Keratinocyte (primary cell): ENCODE data around the gene CNNM2. TPM values are rescaled to one million over a fixed set of nuclear protein-coding genes. Genes with fewer than 3 reads are reported as not detected.

Experiments
- DNase-seq: peaks from one replicate; pipeline ENCODE4 v3.0.0-alpha.2; 2011; ENCODE audit warnings: low read depth, missing footprints, low spot score
- FAIRE-seq: peaks from 2 replicates; lab custom pipeline; 2011; peaks lifted over from hg19 to GRCh38; lab: Jason Lieb, UNC
- H2AFZ ChIP-seq: 2 replicates; pipeline ENCODE4 v1.6.0; 2012; ENCODE audit warnings: low read length, control low read depth, inconsistent platforms; ENCODE audit not compliant: control insufficient read depth
- H3K27ac ChIP-seq: 2 replicates; pipeline ENCODE4 v1.5.1; 2011; ENCODE audit warnings: low read length; ENCODE audit not compliant: control insufficient read depth, insufficient read depth
- H3K27me3 ChIP-seq: 3 replicates; pipeline ENCODE4 v1.6.0; 2011; ENCODE audit warnings: low read length; ENCODE audit not compliant: control insufficient read depth, insufficient read depth; ENCODE audit errors: extremely low read depth
- H3K36me3 ChIP-seq, 2 experiments: 2 replicates in 1 of 2; 3 replicates in 1 of 2; pipeline ENCODE4 v1.5.1; 2011; ENCODE audit warnings: low read length in 2 of 2, mild to moderate bottlenecking in 1 of 2; ENCODE audit not compliant: control insufficient read depth in 2 of 2, insufficient read depth in 2 of 2; ENCODE audit errors: extremely low read depth in 1 of 2
- H3K4me1 ChIP-seq: 3 replicates; pipeline ENCODE4 v1.5.1; 2011; ENCODE audit warnings: low read length; ENCODE audit not compliant: control insufficient read depth, insufficient read depth; ENCODE audit errors: extremely low read depth
- H3K4me2 ChIP-seq: 3 replicates; pipeline ENCODE4 v1.6.0; 2011; ENCODE audit warnings: low read depth, low read length; ENCODE audit not compliant: control insufficient read depth, insufficient read depth; ENCODE audit errors: extremely low read depth
- H3K4me3 ChIP-seq, 3 experiments: fragments of 200-600 bp in 1 of 3; sonication (generic) in 1 of 3; 2 replicates in 2 of 3; 3 replicates in 1 of 3; pipeline ENCODE4 v1.5.1; 2011 to 2016; ENCODE audit warnings: low read length in 3 of 3, mild to moderate bottlenecking in 3 of 3, control low read depth in 2 of 3, inconsistent platforms in 1 of 3, low read depth in 1 of 3, mixed read lengths in 1 of 3, mixed run types in 1 of 3, moderate library complexity in 1 of 3; ENCODE audit not compliant: control insufficient read depth in 2 of 3, insufficient read depth in 2 of 3; ENCODE audit errors: extremely low read depth in 1 of 3
- H3K79me2 ChIP-seq: 2 replicates; pipeline ENCODE4 v1.6.0; 2012; ENCODE audit warnings: low read length; ENCODE audit not compliant: control insufficient read depth, insufficient read depth
- H3K9ac ChIP-seq: 3 replicates; pipeline ENCODE4 v1.6.0; 2011; ENCODE audit warnings: low read length; ENCODE audit not compliant: control insufficient read depth, insufficient read depth; ENCODE audit errors: extremely low read depth
- H3K9me1 ChIP-seq: 3 replicates; pipeline ENCODE4 v1.6.0; 2011; ENCODE audit warnings: low read length; ENCODE audit not compliant: control insufficient read depth, insufficient read depth; ENCODE audit errors: extremely low read depth
- H3K9me3 ChIP-seq: 2 replicates; pipeline ENCODE4 v1.5.1; 2012; ENCODE audit warnings: low read depth, low read length; ENCODE audit not compliant: control insufficient read depth
- H4K20me1 ChIP-seq: 3 replicates; pipeline ENCODE4 v1.6.0; 2011; ENCODE audit warnings: low read length; ENCODE audit not compliant: control insufficient read depth, insufficient read depth; ENCODE audit errors: extremely low read depth
- EZH2 ChIP-seq: IDR thresholded peaks from one replicate; pipeline ENCODE4 v1.6.1; 2012; ENCODE audit warnings: inconsistent platforms, mild to moderate bottlenecking, low read length, moderate library complexity
- dilution Hi-C: fragments of 300-500 bp; cut with MboI; formaldehyde crosslinking; loops from one replicate; pipeline ENCODE4 v1.7.0; 2020; ENCODE audit warnings: low sequenced_read_pairs; ENCODE audit not compliant: extremely low pct_ligation_motif_present
- polyA plus RNA-seq, 5 experiments: library from polyadenylated mRNA; depleted of rRNA in 3 of 5; stranded (reverse) in 3 of 5; stranded (forward) in 1 of 5; unstranded in 1 of 5; fragments of >200 nt; gene quantifications; 1 replicate in 1 of 5; 2 replicates in 3 of 5; 3 replicates in 1 of 5; pipeline versions ENCODE4 v1.2.1 to v1.2.3, GENCODE V29; 2011 to 2012; ENCODE audit warnings: missing spikeins in 2 of 5, low read depth in 1 of 5, low replicate concordance in 1 of 5
- TF ChIP-seq, protein P1 (sequence below), 3 experiments: IDR thresholded peaks in 1 of 3; conservative IDR thresholded peaks in 1 of 3; optimal IDR thresholded peaks in 1 of 3; 2 replicates in 2 of 3; 3 replicates in 1 of 3; pipeline versions ENCODE3 to v1.5.1; 2011; ENCODE audit warnings: low read length in 3 of 3, mild to moderate bottlenecking in 3 of 3, moderate library complexity in 2 of 3, control low read depth in 1 of 3, inconsistent platforms in 1 of 3; ENCODE audit not compliant: insufficient read depth in 2 of 3; ENCODE audit errors: extremely low read depth in 1 of 3

The CNNM2 gene
- polyA plus RNA-seq, 1 donor (not counting 4 experiments of a cell fraction or from before 2014, with no cell fraction given), result 1.5 TPM

DNA sequence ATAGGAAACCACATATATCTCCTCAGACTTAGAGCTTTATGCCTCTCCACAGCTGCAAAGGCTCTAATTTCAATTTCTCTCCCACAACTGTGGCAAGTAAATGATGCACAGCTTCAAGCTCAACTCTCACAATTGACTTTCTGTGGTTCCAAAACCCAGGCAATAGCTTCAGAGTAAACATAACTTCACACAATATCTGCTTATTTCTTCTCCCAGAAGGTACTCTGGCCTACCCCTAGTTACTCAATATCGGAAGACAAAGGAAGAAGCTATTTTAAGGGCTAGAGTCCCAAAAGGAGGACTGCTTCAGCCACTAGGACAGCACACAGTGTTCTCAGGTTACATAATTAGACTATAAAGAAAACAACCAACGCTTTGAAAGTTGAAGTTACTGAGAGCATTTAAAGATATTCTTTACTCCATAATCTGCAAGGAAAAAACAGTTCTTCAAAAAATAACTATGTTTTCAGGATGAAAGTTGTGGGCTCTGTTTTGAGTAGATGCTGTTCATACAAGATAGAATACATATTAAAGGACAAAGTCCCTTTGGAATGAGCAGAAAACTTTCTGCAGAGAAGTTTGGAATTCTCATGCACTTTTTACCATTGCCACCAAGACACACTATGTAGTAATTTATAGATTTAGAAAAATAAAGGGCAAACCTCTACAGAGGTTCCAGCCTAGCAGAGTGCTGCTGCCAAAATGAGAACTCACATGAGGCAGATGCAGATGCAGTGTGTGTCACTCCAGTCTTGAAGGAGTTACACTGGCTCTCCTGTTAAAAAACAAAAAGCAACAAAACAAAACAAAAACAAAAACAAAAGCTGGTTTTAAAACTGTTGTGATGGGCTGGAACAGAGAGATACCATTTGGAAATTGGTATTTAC lies 193.2 kb downstream of the CNNM2 start:
- TF ChIP-seq EZH2, result no peak
- TF ChIP-seq, protein P1, sequence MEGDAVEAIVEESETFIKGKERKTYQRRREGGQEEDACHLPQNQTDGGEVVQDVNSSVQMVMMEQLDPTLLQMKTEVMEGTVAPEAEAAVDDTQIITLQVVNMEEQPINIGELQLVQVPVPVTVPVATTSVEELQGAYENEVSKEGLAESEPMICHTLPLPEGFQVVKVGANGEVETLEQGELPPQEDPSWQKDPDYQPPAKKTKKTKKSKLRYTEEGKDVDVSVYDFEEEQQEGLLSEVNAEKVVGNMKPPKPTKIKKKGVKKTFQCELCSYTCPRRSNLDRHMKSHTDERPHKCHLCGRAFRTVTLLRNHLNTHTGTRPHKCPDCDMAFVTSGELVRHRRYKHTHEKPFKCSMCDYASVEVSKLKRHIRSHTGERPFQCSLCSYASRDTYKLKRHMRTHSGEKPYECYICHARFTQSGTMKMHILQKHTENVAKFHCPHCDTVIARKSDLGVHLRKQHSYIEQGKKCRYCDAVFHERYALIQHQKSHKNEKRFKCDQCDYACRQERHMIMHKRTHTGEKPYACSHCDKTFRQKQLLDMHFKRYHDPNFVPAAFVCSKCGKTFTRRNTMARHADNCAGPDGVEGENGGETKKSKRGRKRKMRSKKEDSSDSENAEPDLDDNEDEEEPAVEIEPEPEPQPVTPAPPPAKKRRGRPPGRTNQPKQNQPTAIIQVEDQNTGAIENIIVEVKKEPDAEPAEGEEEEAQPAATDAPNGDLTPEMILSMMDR (optimal IDR thresholded peaks at IDR 0.05 in 1 of 3, IDR thresholded peaks at IDR 0.05 in 1 of 3, conservative IDR thresholded peaks at IDR 0.05 in 1 of 3; ENCODE audit: extremely low read depth in 1 of 3, insufficient read depth in 2 of 3, low read length in 3 of 3), result no peak
- Histone ChIP-seq H3K27me3 (no peaks in the 10 kb centered on the region), H3K79me2 (peaks cover 2% of the 10 kb centered on the region), H3K9me1 (no peaks in the 10 kb centered on the region), H3K4me3 (no peak overlapping the region), H3K36me3 (peaks cover 0 to 1% of the 10 kb centered on the region in 2 experiments), H2AFZ (no peak overlapping the region), H3K27ac (no peak overlapping the region), H3K9me3 (no peaks in the 10 kb centered on the region), H3K9ac (no peak overlapping the region), H3K4me1 (peaks cover 11% of the 10 kb centered on the region), H4K20me1 (no peaks in the 10 kb centered on the region), H3K4me2 (no peak overlapping the region)
- DNase-seq, result no peak
- FAIRE-seq, result no peak
- dilution Hi-C loops, result no loop called here

DNA sequence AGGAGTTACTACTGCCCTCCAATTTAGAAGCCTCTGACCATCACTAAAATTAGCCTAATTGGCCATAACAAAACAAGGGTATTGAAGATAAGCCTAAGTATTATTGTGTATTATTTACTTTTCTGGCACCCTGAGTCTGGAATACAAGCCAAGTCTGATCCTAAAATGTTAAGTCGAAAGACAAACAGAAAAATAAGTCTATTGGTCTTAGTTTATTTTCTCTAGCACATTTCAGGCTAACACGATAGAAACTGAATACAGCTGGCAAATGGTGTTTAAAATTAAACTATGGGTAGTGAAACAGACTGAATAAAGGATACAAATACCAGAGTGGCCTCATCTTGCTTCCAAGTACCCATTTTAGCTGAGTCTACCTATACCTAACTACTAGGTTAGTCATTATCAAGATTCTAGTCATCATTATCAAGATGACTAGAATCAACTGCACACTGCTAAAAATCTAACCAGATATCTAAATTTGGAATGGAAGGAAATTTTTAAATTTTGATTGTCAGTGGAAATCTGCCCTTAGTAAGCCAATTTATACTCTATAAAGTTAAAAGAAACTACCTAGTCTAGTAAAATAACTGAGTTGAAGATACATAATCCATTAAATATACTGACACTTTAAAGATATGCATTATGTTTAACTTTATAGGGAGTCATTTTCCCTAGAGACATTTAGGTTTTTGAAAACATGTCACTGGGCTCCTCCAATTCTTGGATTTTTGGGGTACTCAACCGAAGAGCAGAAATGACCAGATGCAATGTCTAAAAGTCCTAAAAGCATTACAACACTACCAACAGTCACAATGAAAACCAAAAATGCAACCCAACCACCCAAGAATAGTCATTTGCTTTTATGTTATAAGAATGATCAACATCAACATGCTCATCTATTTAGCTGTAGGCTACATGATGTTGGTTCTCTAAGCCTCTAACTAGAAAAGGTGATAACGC lies 194.1 kb downstream of the CNNM2 start:
- dilution Hi-C loops, result no loop called here
- no peak overlapping the region for H2AFZ ChIP-seq
- H3K27me3 ChIP-seq, result no peaks in the 10 kb centered on the region
- H3K9me1 ChIP-seq, result no peaks in the 10 kb centered on the region
- H3K36me3 ChIP-seq, result peaks cover 0 to 1% of the 10 kb centered on the region in 2 experiments
- DNase-seq (no peak), FAIRE-seq (peak; percentile 29)
- peaks cover 11% of the 10 kb centered on the region for H3K4me1 ChIP-seq
- no peak overlapping the region for H3K4me3 ChIP-seq
- peaks cover 2% of the 10 kb centered on the region for H3K79me2 ChIP-seq
- TF ChIP-seq, protein P1 (optimal IDR thresholded peaks at IDR 0.05 in 1 of 3, IDR thresholded peaks at IDR 0.05 in 1 of 3, conservative IDR thresholded peaks at IDR 0.05 in 1 of 3; ENCODE audit: extremely low read depth in 1 of 3, insufficient read depth in 2 of 3, low read length in 3 of 3), result no peak
- no peak for TF ChIP-seq EZH2
- H3K9ac ChIP-seq, result no peak overlapping the region
- H4K20me1 ChIP-seq, result no peaks in the 10 kb centered on the region
- H3K4me2 ChIP-seq, result no peak overlapping the region
- no peak overlapping the region for H3K27ac ChIP-seq
- no peaks in the 10 kb centered on the region for H3K9me3 ChIP-seq
